Stimulated activated CD8-positive, alpha-beta memory T cell treated with anti-CD3 and anti-CD28 coated beads, Interleukin-15, amount 100 ng/mL, for 4 hours (primary cell): ENCODE measurements around the gene MARK3.

Experiments
- DNase-seq, 2 donors: peaks; one replicate each; pipeline ENCODE4 v3.0.0-alpha.2; 2020; ENCODE audit warnings: low read depth in 2 of 2

The MARK3 gene

GRCh38 chr14:103393676-103394626 lies 8.7 kb downstream of the MARK3 start:
- DNase-seq = no peak

- no peak for DNase-seq
These were observed 10.0 kb downstream of the MARK3 start for GRCh38 chr14:103395244-103395643.

- no peak for DNase-seq
These were observed 11.2 kb downstream of the MARK3 start for GRCh38 chr14:103396463-103396862.

GRCh38 chr14:103398427-103399195 lies 13.4 kb downstream of the MARK3 start:
- DNase-seq = no peak

GRCh38 chr14:103400537-103400936 lies 15.3 kb downstream of the MARK3 start:
- no peak for DNase-seq

- no peak for DNase-seq
These were observed 16.3 kb downstream of the MARK3 start for GRCh38 chr14:103401223-103402214.

GRCh38 chr14:103402695-103403094 lies 17.5 kb downstream of the MARK3 start:
- no peak for DNase-seq

GRCh38 chr14:103404032-103404918 lies 19.1 kb downstream of the MARK3 start:
- no peak for DNase-seq

GRCh38 chr14:103404920-103405319 lies 19.7 kb downstream of the MARK3 start:
- no peak for DNase-seq

GRCh38 chr14:103408491-103409155 lies 23.4 kb downstream of the MARK3 start:
- no peak for DNase-seq

- DNase-seq = no peak
These were observed 31.7 kb downstream of the MARK3 start for GRCh38 chr14:103416916-103417315.

- no peak for DNase-seq
These were observed 33.2 kb downstream of the MARK3 start for GRCh38 chr14:103418481-103418818.

GRCh38 chr14:103421556-103421955 lies 36.3 kb downstream of the MARK3 start:
- DNase-seq = no peak

- DNase-seq = no peak
These were observed 37.8 kb downstream of the MARK3 start for GRCh38 chr14:103423050-103423461.

- DNase-seq = no peak
These were observed 42.5 kb downstream of the MARK3 start for GRCh38 chr14:103427485-103428443.

- no peak for DNase-seq
These were observed 43.7 kb downstream of the MARK3 start for GRCh38 chr14:103428723-103429556.

- DNase-seq = no peak
These were observed 45.1 kb downstream of the MARK3 start for GRCh38 chr14:103430358-103430757.

- no peak for DNase-seq
These were observed 47.4 kb downstream of the MARK3 start for GRCh38 chr14:103432627-103433026.
